Thoracic aorta (tissue), 2 donors: ENCODE results near the gene TAF6L. TPM values are rescaled to one million over a fixed set of nuclear protein-coding genes. Genes with fewer than 3 reads are reported as not detected.
"Not testable (repeated sequence)": the region's sequence is repeated elsewhere in the genome, so short reads cannot be mapped to it uniquely, and the experiment has no call there.

Source experiments
- ATAC-seq: fragments of 150-250 bp; one replicate; pipeline ENCODE4 v1.8.0; 2017; ENCODE audit warnings: low read depth; ENCODE audit not compliant: insufficient number of reproducible peaks, low FRiP score
- DNase-seq: peaks from one replicate; pipeline ENCODE4 v3.0.0-alpha.2; 2020; ENCODE audit warnings: low spot score
- H3K27ac ChIP-seq, 2 donors: fragments of 200-600 bp; sonication (generic); 1 replicate in 1 of 2; 2 replicates in 1 of 2; pipeline ENCODE4 v1.5.1; 2016; ENCODE audit warnings: mild to moderate bottlenecking in 2 of 2, moderate library complexity in 2 of 2
- H3K27me3 ChIP-seq: fragments of 200-600 bp; sonication (generic); replicated peaks from 2 replicates; pipeline ENCODE4 v1.6.0; 2016; ENCODE audit warnings: mild to moderate bottlenecking; ENCODE audit not compliant: insufficient read depth
- H3K36me3 ChIP-seq: fragments of 200-600 bp; sonication (generic); one replicate; pipeline ENCODE4 v1.5.1; 2016
- H3K4me1 ChIP-seq, 2 donors: fragments of 200-600 bp; sonication (generic); 1 replicate in 1 of 2; 2 replicates in 1 of 2; pipeline versions ENCODE4 v1.5.1 to v1.6.0; 2016; ENCODE audit warnings: low read depth in 2 of 2, mild to moderate bottlenecking in 1 of 2; ENCODE audit not compliant: control insufficient read depth in 1 of 2
- H3K4me3 ChIP-seq: fragments of 200-600 bp; sonication (generic); 2 replicates; pipeline ENCODE4 v1.5.1; 2016; ENCODE audit warnings: mild to moderate bottlenecking
- H3K9me3 ChIP-seq: fragments of 200-600 bp; sonication (generic); 2 replicates; pipeline ENCODE4 v1.5.1; 2016
- CTCF ChIP-seq: fragments of 200-600 bp; sonication (generic); IDR thresholded peaks from one replicate; pipeline ENCODE4 v1.5.1; 2019; ENCODE audit warnings: antibody characterized with exemption
- total RNA-seq, 2 donors: library from RNA; depleted of rRNA; stranded (reverse); fragments of >200 nt; gene quantifications; one replicate each; pipeline versions ENCODE4 v1.1.0 to v1.2.3, GENCODE V29; 2016

The TAF6L gene
- total RNA-seq, 2 donors from 2014 or later = 18.5 to 22.2 TPM

GRCh38 chr11:62732830-62733229 lies 38.4 kb upstream of the TAF6L start:
- Histone ChIP-seq H3K4me1 (peaks cover 19 to 27% of the 10 kb centered on the region in 2 donors), H3K36me3 (peaks cover 22% of the 10 kb centered on the region), H3K27me3 (no peaks in the 10 kb centered on the region), H3K9me3 (no peaks in the 10 kb centered on the region), H3K4me3 (no peak overlapping the region), H3K27ac (no peak overlapping the region)
- no peak for ATAC-seq
- DNase-seq = no peak
- no peak for TF ChIP-seq CTCF

- DNase-seq (no peak), ATAC-seq (no peak)
- no peaks in the 10 kb centered on the region for H3K9me3 ChIP-seq
- peaks cover 25% of the 10 kb centered on the region for H3K36me3 ChIP-seq
- H3K4me1 ChIP-seq = no peaks in the 10 kb centered on the region
- no peak overlapping the region for H3K27ac ChIP-seq
- no peak for TF ChIP-seq CTCF
- H3K27me3 ChIP-seq = no peaks in the 10 kb centered on the region
- no peak overlapping the region for H3K4me3 ChIP-seq
Measured at GRCh38 chr11:62737196-62737595, 34.0 kb upstream of the TAF6L start.

GRCh38 chr11:62747475-62748160 lies 23.6 kb upstream of the TAF6L start:
- DNase-seq = no peak
- no peak for ATAC-seq

GRCh38 chr11:62749931-62750330 lies 21.3 kb upstream of the TAF6L start:
- DNase-seq, ATAC-seq, H3K9me3 ChIP-seq: not testable (repeated sequence)

More at GRCh38 chr11:62747475-62748160, 23.6 kb upstream of the TAF6L start:
- no peak for TF ChIP-seq CTCF
- Histone ChIP-seq H3K4me1 (peaks cover 0 to 14% of the 10 kb centered on the region in 2 donors), H3K27me3 (no peaks in the 10 kb centered on the region), H3K4me3 (no peak overlapping the region), H3K27ac (no peak overlapping the region), H3K36me3 (peaks cover 3% of the 10 kb centered on the region), H3K9me3 (no peaks in the 10 kb centered on the region)

GRCh38 chr11:62752177-62752785 lies 18.9 kb upstream of the TAF6L start:
- DNase-seq = no peak
- Histone ChIP-seq H3K36me3 (peaks cover 3% of the 10 kb centered on the region), H3K4me1 (peaks cover 10 to 27% of the 10 kb centered on the region in 2 donors), H3K9me3 (no peaks in the 10 kb centered on the region), H3K27me3 (no peaks in the 10 kb centered on the region), H3K27ac (no peak overlapping the region), H3K4me3 (no peak overlapping the region)
- TF ChIP-seq CTCF = no peak
- no peak for ATAC-seq

More at GRCh38 chr11:62749931-62750330, 21.3 kb upstream of the TAF6L start:
- H3K4me3 ChIP-seq, H3K36me3 ChIP-seq, H3K27me3 ChIP-seq, H3K27ac ChIP-seq: not testable (repeated sequence)
- H3K4me1 ChIP-seq = peaks cover 10 to 27% of the 10 kb centered on the region in 2 donors
